SU-DHL-6 (cell line): ENCODE measurements around the gene ICA1.
"Not testable (repeated sequence)": the region's sequence is repeated elsewhere in the genome, so short reads cannot be mapped to it uniquely, and the experiment has no call there.

Experiments
- H2AFZ ChIP-seq: fragments of 200-600 bp; sonication (generic); 2 replicates; pipeline ENCODE4 v1.6.1; 2014; ENCODE audit warnings: low read depth, mild to moderate bottlenecking, moderate library complexity, mixed read lengths, antibody characterized with exemption, low read length; ENCODE audit not compliant: severe bottlenecking
- H3F3A ChIP-seq: fragments of 200-600 bp; shearing (Covaris generic); 2 replicates; pipeline ENCODE4 v1.6.0; 2016; ENCODE audit warnings: antibody characterized with exemption, mild to moderate bottlenecking; ENCODE audit not compliant: insufficient read depth
- H3K27ac ChIP-seq: fragments of 200-600 bp; sonication (generic); 2 replicates; pipeline ENCODE4 v1.5.1; 2016; ENCODE audit warnings: low read depth, mild to moderate bottlenecking, low read length, moderate library complexity, mixed read lengths
- H3K27me3 ChIP-seq: fragments of 200-600 bp; sonication (generic), shearing (Covaris generic); 2 replicates; pipeline ENCODE4 v1.6.0; 2014; ENCODE audit warnings: mild to moderate bottlenecking, low read length
- H3K36me3 ChIP-seq: fragments of 200-600 bp; sonication (generic); 2 replicates; pipeline ENCODE4 v1.6.1; 2014; ENCODE audit warnings: mild to moderate bottlenecking, low read length, mixed read lengths
- H3K4me2 ChIP-seq: fragments of 300-600, 200-600 bp; shearing (Covaris generic), sonication (generic); 2 replicates; pipeline ENCODE4 v1.6.0; 2014; ENCODE audit warnings: low read length, low read depth, mild to moderate bottlenecking; ENCODE audit not compliant: poor library complexity, severe bottlenecking
- H3K4me3 ChIP-seq: fragments of 200-600 bp; sonication (generic); 2 replicates; pipeline ENCODE4 v1.5.1; 2014; ENCODE audit warnings: antibody characterized with exemption, low read length, mild to moderate bottlenecking, mixed read lengths; ENCODE audit not compliant: insufficient read depth, poor library complexity, severe bottlenecking
- H3K79me2 ChIP-seq: fragments of 200-600 bp; sonication (generic); 2 replicates; pipeline ENCODE4 v1.6.1; 2014; ENCODE audit warnings: mild to moderate bottlenecking, low read length, moderate library complexity; ENCODE audit not compliant: insufficient read depth
- H3K9ac ChIP-seq: fragments of 200-600 bp; sonication (generic); 2 replicates; pipeline ENCODE4 v1.7.0; 2014; ENCODE audit warnings: mild to moderate bottlenecking, low read length
- H3K9me2 ChIP-seq: fragments of 200-600 bp; sonication (generic); replicated peaks from 2 replicates; pipeline ENCODE4 v1.6.1; 2014; ENCODE audit warnings: low read length; ENCODE audit not compliant: insufficient read depth
- H3K9me3 ChIP-seq: fragments of 200-600 bp; sonication (generic); 2 replicates; pipeline ENCODE4 v1.6.1; 2014; ENCODE audit warnings: low read length, mixed read lengths; ENCODE audit not compliant: insufficient read depth
- H4K20me1 ChIP-seq: fragments of 200-600 bp; sonication (generic); 2 replicates; pipeline ENCODE4 v1.6.1; 2014; ENCODE audit warnings: low read depth, mild to moderate bottlenecking, antibody characterized with exemption, low read length, moderate library complexity, mixed read lengths
- CTCF ChIP-seq: fragments of 200-600 bp; sonication (generic); IDR thresholded peaks from one replicate; pipeline ENCODE4 v1.5.1; 2017; ENCODE audit warnings: antibody characterized with exemption, mild to moderate bottlenecking, low read length, moderate library complexity; ENCODE audit not compliant: insufficient read depth, poor library complexity, severe bottlenecking
- EZH2phosphoT487 ChIP-seq: fragments of 200-600 bp; sonication (generic), shearing (Covaris generic); conservative IDR thresholded peaks from 2 replicates; pipeline ENCODE4 v1.6.1; 2018; ENCODE audit warnings: mild to moderate bottlenecking, antibody characterized with exemption, low read length, moderate library complexity, mixed read lengths

Gene ICA1

GRCh38 chr7:8063706-8064297 is 198.2 kb downstream of the ICA1 start:
- TF ChIP-seq CTCF (no peak), EZH2phosphoT487 (no peak)
- no peaks in the 10 kb centered on the region for H3F3A ChIP-seq
- H3K4me2 ChIP-seq: no peak overlapping the region
- H3K9me2 ChIP-seq: no peaks in the 10 kb centered on the region
- H3K36me3 ChIP-seq: no peaks in the 10 kb centered on the region
- no peak overlapping the region for H3K9ac ChIP-seq
- no peaks in the 10 kb centered on the region for H4K20me1 ChIP-seq
- no peaks in the 10 kb centered on the region for H3K9me3 ChIP-seq
- H3K4me3 ChIP-seq: no peak overlapping the region
- no peaks in the 10 kb centered on the region for H3K27me3 ChIP-seq
- H3K79me2 ChIP-seq: no peaks in the 10 kb centered on the region
- H3K27ac ChIP-seq: no peak overlapping the region
- no peak overlapping the region for H2AFZ ChIP-seq

GRCh38 chr7:8063300-8063699 is 198.7 kb downstream of the ICA1 start:
- H3K27me3 ChIP-seq, H3K4me3 ChIP-seq, H3K27ac ChIP-seq, H2AFZ ChIP-seq, H3K9ac ChIP-seq, H3F3A ChIP-seq, H3K79me2 ChIP-seq, H3K4me2 ChIP-seq, H3K9me2 ChIP-seq, H3K9me3 ChIP-seq, H3K36me3 ChIP-seq, H4K20me1 ChIP-seq: not testable (repeated sequence)
